Lung (tissue), 12 donors: ENCODE data around the gene MREG. TPM values are rescaled to one million over a fixed set of nuclear protein-coding genes. Genes with fewer than 3 reads are reported as not detected.
"Not testable (repeated sequence)": the region's sequence is repeated elsewhere in the genome, so short reads cannot be mapped to it uniquely, and the experiment has no call there.

Source experiments
- ATAC-seq: fragments of 200-7000 bp; cut with Tn5 transposase; one replicate; pipeline ENCODE4 v1.9.1; 2020; ENCODE audit warnings: moderate number of reproducible peaks; ENCODE audit not compliant: insufficient read depth, low FRiP score
- DNase-seq, 3 donors: peaks; one replicate each; pipeline ENCODE4 v3.0.0-alpha.2; 2013 to 2017
- H3K27ac ChIP-seq, 2 donors: one replicate each; pipeline ENCODE4 v1.5.1; 2013; ENCODE audit warnings: mild to moderate bottlenecking in 2 of 2, moderate library complexity in 2 of 2, control low read depth in 1 of 2, inconsistent platforms in 1 of 2, low read depth in 1 of 2, low read length in 1 of 2
- H3K27me3 ChIP-seq, 3 donors: one replicate each; pipeline ENCODE4 v1.5.1; 2013; ENCODE audit warnings: low read length in 2 of 3; ENCODE audit not compliant: control insufficient read depth in 3 of 3, insufficient read depth in 3 of 3
- H3K36me3 ChIP-seq, 4 donors: one replicate each; pipeline ENCODE4 v1.5.1; 2013; ENCODE audit warnings: low read length in 4 of 4, mild to moderate bottlenecking in 1 of 4, moderate library complexity in 1 of 4; ENCODE audit not compliant: control insufficient read depth in 4 of 4, insufficient read depth in 4 of 4
- H3K4me1 ChIP-seq, 5 donors: one replicate each; pipeline ENCODE4 v1.5.1; 2013; ENCODE audit warnings: low read length in 5 of 5, mild to moderate bottlenecking in 2 of 5, moderate library complexity in 1 of 5; ENCODE audit not compliant: control insufficient read depth in 5 of 5, insufficient read depth in 5 of 5
- H3K4me3 ChIP-seq: one replicate; pipeline ENCODE4 v1.5.1; 2013; ENCODE audit warnings: mild to moderate bottlenecking, control low read depth, moderate library complexity
- H3K9ac ChIP-seq, 2 donors: one replicate each; pipeline ENCODE4 v1.5.1; 2013; ENCODE audit warnings: low read length in 2 of 2, control low read depth in 1 of 2; ENCODE audit not compliant: insufficient read depth in 1 of 2
- H3K9me3 ChIP-seq, 4 donors: one replicate each; pipeline ENCODE4 v1.5.1; 2013; ENCODE audit warnings: low read length in 3 of 4, mild to moderate bottlenecking in 1 of 4, moderate library complexity in 1 of 4; ENCODE audit not compliant: control insufficient read depth in 4 of 4, insufficient read depth in 3 of 4
- CTCF ChIP-seq: IDR thresholded peaks from 2 replicates; pipeline ENCODE4 v1.5.1; 2012; ENCODE audit warnings: mild to moderate bottlenecking; ENCODE audit errors: control extremely low read depth, extremely low read depth
- WGBS, 2 donors: extraction: QIAGEN DNeasy Blood & Tissue Kit; methylation state at CpG; one replicate each; pipeline ENCODE4 v1.1.7; 2013; 5-methylcytosine and 5-hydroxymethylcytosine counted together
- polyA plus RNA-seq, 2 donors: library from polyadenylated mRNA; stranded (reverse); fragments of 200-250 nt; gene quantifications; one replicate each; pipeline ENCODE4 v1.2.1, GENCODE V29; 2013
- total RNA-seq, 2 donors: library from RNA; depleted of rRNA in 1 of 2; stranded (reverse); fragments of >200 nt in 1 of 2; gene quantifications; one replicate each; pipeline ENCODE4 v1.2.1, GENCODE V29; 2014 to 2021
- donor health status: control.
- donor health status: control.
- donor health status: Bipolar disorder and iron deficiency.
- donor health status: healthy.
- donor health status: DM: yes; HTN: yes; CAD: no.

MREG gene
- total and polyA plus RNA-seq, 4 donors: 6.9 to 30.2 (median 12.0) TPM

GRCh38 chr2:215997219-215997618 is 16.1 kb downstream of the MREG start:
- H3K36me3 ChIP-seq: peaks cover 0 to 4% (median 2%) of the 10 kb centered on the region in 4 donors
- H3K4me1 ChIP-seq: no peaks in the 10 kb centered on the region
- H3K4me3 ChIP-seq: no peak overlapping the region
- WGBS, 2 donors: 98 to 100% methylated on average over 1 of the region's 1 CpG
- no peak overlapping the region for H3K27ac ChIP-seq
- H3K27me3 ChIP-seq: no peaks in the 10 kb centered on the region
- ATAC-seq (no peak), DNase-seq (no peak)
- no peak for TF ChIP-seq CTCF
- H3K9ac ChIP-seq: no peak overlapping the region
- no peaks in the 10 kb centered on the region for H3K9me3 ChIP-seq

GRCh38 chr2:215994911-215995310 is 18.4 kb downstream of the MREG start:
- WGBS, 2 donors: 82 to 94% methylated on average over 4 of the region's 4 CpGs
- H3K9ac ChIP-seq: no peak overlapping the region
- DNase-seq: no peak
- no peak overlapping the region for H3K4me3 ChIP-seq
- no peak for TF ChIP-seq CTCF
- H3K36me3 ChIP-seq: peaks cover 0 to 4% (median 2%) of the 10 kb centered on the region in 4 donors
- no peaks in the 10 kb centered on the region for H3K9me3 ChIP-seq
- H3K4me1 ChIP-seq: no peaks in the 10 kb centered on the region
- no peak for ATAC-seq
- no peak overlapping the region for H3K27ac ChIP-seq
- H3K27me3 ChIP-seq: no peaks in the 10 kb centered on the region

- not testable (repeated sequence) for H3K9me3 ChIP-seq, H3K4me1 ChIP-seq, H3K36me3 ChIP-seq, H3K4me3 ChIP-seq, ATAC-seq, H3K27me3 ChIP-seq, H3K27ac ChIP-seq, H3K9ac ChIP-seq, DNase-seq
- WGBS, 2 donors: 78 to 92% methylated on average over 5 of the region's 5 CpGs
Observed at GRCh38 chr2:215988556-215989207, 24.7 kb downstream of the MREG start.

GRCh38 chr2:215985257-215985656 is 28.1 kb downstream of the MREG start:
- 98% methylated on average over 1 of the region's 1 CpG for WGBS, 2 donors
- Histone ChIP-seq H3K4me1 (no peaks in the 10 kb centered on the region), H3K9me3 (no peaks in the 10 kb centered on the region), H3K4me3 (no peak overlapping the region), H3K36me3 (no peaks in the 10 kb centered on the region), H3K27ac (no peak overlapping the region), H3K27me3 (no peaks in the 10 kb centered on the region), H3K9ac (no peak overlapping the region)
- no peak for DNase-seq
- ATAC-seq: no peak
- no peak for TF ChIP-seq CTCF
